Measurements from ENCODE around the gene RFX7.

RFX7 gene

DNA sequence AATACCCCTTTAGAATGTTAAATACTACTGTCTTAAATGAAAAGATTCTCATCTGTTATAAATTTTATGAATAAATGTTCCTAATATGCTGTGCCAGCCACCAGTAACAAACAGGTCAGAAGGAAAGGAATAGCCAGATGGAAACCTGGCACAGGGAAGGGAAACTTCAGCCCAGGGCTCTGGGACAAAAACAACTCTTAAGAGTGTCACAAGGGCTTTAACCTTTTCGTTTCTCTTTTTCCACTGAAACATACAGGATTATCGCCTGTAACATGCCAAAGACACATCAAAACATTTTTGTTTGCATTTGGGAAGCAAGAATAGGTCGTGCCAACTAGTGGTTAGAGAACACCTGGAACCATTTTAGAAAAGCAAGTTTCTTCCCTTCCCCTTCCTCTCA, 141.2 kb downstream of the RFX7 start:
- DNase-seq: no peak

- no peak for DNase-seq
These were observed 144.4 kb downstream of the RFX7 start for GRCh38 chr15:56099311-56099710.

DNA sequence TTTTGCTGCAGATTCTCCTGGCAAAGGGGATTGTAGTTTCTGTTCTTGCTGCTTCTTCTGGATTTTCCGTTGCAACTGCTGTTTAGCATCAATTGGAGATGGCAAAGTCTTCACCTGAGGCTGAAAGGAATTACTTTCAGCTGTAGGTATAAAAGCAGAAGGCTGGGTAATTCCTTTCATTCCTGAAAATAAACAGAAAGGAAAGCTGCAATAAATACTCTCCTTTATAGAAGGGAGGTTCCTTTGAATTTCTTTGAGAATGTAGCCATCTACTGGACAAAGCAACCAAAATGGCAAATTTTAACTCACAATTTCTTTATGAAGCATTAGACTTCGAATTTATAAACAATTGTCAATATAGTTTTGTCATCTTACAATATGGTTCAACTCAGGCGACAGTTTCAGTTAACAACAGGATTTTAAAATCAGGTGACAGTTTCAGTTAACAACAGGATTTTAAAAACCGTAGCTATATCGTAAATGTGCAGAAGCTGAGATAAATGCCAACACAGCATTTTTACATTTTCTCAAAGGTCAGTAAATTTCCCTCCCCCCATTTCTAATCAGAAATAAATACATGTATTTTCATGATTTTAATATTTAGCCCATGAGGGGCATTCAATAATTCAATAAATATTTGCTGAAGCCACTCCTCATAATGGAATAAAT, 145.3 kb downstream of the RFX7 start:
- no peak for DNase-seq

GRCh38 chr15:56095406-56095805, 148.3 kb downstream of the RFX7 start:
- no peak for DNase-seq

GRCh38 chr15:56094171-56094570, 149.5 kb downstream of the RFX7 start:
- no peak for DNase-seq

DNA sequence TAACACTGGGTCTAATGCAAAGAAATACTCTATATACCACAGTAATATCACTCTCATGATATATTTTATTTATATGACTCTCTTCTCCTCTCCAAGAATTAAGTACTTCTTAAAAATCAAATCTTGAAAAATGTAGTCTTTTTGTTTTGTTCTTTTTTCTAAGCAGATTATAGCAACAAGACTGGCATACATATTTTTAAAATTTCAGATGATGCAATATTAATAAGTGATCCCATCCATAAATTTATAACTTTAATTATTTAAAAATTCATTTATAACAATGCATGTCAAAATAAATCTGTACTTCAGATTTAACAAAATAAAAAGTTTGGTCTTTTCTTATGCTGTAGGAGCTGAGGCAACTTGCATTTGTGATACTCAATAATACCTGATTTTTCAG, 155.3 kb downstream of the RFX7 start:
- DNase-seq: no peak

GRCh38 chr15:56086566-56086965, 157.1 kb downstream of the RFX7 start:
- DNase-seq: peak; percentile 55 to 81

- no peak for DNase-seq
These were observed 161.4 kb downstream of the RFX7 start for GRCh38 chr15:56082263-56082761.

DNA sequence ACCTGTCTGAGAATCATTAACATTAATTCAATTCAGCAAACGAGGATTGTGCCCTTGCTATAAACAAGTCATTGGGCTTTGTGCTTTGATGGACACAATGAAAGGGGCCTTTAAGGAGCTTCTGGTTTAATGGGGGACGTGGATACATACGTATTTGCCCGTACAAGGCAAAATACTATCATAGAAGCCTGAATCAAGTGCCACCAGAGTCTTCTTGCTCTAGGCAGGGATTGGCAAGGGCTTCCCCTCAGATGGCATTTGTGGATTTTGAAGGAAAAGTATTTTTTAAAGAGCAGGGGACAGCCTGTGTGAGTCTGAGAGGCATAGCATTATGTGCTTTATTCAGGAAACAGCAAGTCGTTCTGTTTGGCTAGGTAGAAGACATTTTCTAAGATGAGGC, 166.6 kb downstream of the RFX7 start:
- no peak for DNase-seq

- no peak for DNase-seq
These were observed 167.0 kb downstream of the RFX7 start for GRCh38 chr15:56076640-56077039.

- no peak for DNase-seq
These were observed 169.0 kb downstream of the RFX7 start for GRCh38 chr15:56074481-56075265.

GRCh38 chr15:56064152-56064551, 179.5 kb downstream of the RFX7 start:
- DNase-seq: no peak

DNA sequence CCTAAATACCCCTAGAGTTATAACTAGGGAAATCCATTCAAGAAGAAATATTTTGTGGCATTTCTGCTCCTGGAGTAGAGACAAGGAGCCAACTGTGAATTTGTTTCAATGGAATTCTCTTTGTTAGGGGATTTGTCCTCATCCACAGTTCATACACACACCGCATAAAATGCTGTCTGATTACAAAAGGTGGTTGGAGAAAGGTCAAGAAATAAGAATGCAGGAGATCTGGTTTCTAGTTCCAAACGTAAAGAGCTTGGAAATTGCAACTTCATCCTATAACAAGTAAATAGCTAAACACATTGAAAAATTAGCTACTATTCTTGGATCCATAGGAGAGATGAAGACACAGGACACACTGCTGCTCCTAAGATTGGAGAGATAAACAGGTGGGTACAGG, 184.0 kb downstream of the RFX7 start:
- DNase-seq: no peak

DNA sequence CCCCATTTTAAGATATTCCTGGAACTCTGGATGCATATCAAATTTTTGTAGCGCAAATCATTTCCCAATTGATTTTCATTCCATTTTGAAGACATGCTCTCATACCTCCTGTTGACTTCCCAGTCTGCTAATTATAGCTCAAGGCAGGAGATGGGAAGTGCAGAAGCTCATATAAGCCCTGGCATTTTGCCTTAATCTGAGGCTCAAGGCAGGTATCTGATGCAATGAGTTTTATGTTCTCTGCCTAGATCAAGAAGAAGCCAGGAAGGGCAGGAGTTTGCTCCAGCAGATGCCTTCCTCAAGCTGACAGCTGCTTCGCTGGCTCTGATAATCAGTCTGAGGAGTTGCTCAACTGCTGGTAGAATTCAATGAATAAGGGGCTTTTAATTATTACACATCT, 184.7 kb downstream of the RFX7 start:
- DNase-seq: no peak

GRCh38 chr15:56056626-56057025, 187.1 kb downstream of the RFX7 start:
- no peak for DNase-seq

DNA sequence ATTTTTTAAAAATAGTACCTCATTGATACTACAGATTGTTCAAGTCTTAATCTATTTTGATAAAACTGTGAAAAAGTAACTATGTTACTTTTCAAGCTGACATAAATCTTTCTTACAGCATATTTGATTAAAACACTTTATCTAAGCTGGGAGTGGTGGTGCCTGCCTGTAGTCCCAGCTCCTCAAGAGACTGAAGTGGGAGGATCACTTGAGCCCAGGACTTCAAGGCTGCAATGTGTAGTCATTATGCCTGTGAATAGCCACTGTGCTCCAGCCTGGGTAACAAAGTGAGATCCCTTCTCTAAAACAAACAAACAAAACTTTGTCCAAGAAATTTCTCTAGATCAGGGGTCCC, 190.7 kb downstream of the RFX7 start:
- no peak for DNase-seq

GRCh38 chr15:56052395-56053045, 191.2 kb downstream of the RFX7 start:
- DNase-seq: peak; percentile 79 to 85

GRCh38 chr15:56051676-56052075, 192.0 kb downstream of the RFX7 start:
- no peak for DNase-seq

- no peak for DNase-seq
These were observed 194.1 kb downstream of the RFX7 start for GRCh38 chr15:56049577-56049976.

DNA sequence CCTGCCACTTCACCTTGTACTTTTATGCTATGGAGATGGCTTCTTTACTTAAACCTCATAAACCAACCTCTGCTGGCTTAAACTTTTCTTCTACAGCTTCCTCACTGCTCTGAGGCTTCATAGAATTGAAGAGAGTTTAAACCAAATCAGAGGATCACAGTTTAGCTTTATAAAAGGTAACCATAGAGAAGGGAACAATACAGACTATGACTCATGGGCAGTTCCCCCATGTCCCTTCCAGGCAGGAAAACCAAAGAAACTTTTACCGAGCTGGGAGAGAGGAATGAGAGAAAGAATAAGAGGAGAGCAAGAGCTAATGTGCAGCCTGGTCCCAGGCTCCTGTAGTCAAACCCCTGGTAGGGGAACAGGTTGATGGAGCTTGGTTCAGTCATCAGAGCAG, 196.3 kb downstream of the RFX7 start:
- no peak for DNase-seq

- no peak for DNase-seq
These were observed 198.5 kb downstream of the RFX7 start for GRCh38 chr15:56045068-56045748.

- DNase-seq: peak in 1 of 2 experiments; percentile 20
These were observed 200.4 kb downstream of the RFX7 start for GRCh38 chr15:56042982-56043980.

All from Kasumi-1 (cell line).